Central memory CD8-positive, alpha-beta T cell (primary cell): Measurements from ENCODE around the gene CHST13.

Experiments
- ATAC-seq: fragments of 150-1000 bp; cut with Tn5 transposase; replicated peaks from 2 replicates; pipeline ENCODE4 v1.10.0; 2022; ENCODE audit warnings: mild to moderate bottlenecking, moderate FRiP score, moderate number of reproducible peaks; ENCODE audit not compliant: poor library complexity, severe bottlenecking; ENCODE audit errors: extremely low read depth
- DNase-seq, 2 donors: peaks; one replicate each; pipeline ENCODE4 v3.0.0; 2021; ENCODE audit warnings: low spot score in 2 of 2
- H3K27ac Mint-ChIP-seq: one replicate; pipeline ENCODE4 v1.8.0; 2022; ENCODE audit warnings: low read depth, mild to moderate bottlenecking, moderate library complexity, mixed read lengths
- H3K27me3 Mint-ChIP-seq: one replicate; pipeline ENCODE4 v1.8.0; 2022; ENCODE audit warnings: mixed read lengths
- H3K36me3 Mint-ChIP-seq: one replicate; pipeline ENCODE4 v1.8.0; 2022; ENCODE audit warnings: mild to moderate bottlenecking, moderate library complexity, mixed read lengths; ENCODE audit not compliant: insufficient read depth
- H3K4me1 Mint-ChIP-seq: one replicate; pipeline ENCODE4 v1.8.0; 2022; ENCODE audit warnings: mixed read lengths
- H3K4me3 Mint-ChIP-seq: one replicate; pipeline ENCODE4 v1.8.0; 2022; ENCODE audit warnings: mild to moderate bottlenecking, moderate library complexity, mixed read lengths
- H3K9me3 Mint-ChIP-seq: one replicate; pipeline ENCODE4 v1.8.0; 2022; ENCODE audit warnings: mixed read lengths

The CHST13 gene

DNA sequence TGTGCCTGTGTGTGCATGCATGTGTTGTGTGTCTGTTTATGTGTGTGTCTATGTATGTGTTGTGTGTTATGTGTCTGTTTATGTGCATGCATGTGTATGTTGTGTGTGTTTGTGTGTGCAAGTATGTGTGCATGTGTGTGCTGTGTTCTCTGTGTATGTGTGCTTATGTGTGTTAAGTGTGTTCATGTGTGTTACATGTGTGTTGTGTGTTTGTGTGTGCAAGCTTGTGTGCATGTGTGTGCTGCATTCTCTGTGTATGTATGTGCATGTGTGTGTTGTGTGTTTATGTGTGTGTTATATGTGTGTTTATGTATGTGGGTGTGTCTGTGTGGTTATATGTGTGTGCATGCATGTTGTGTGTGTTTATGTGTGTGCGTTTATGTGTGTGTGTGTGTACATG lies 21.3 kb upstream of the CHST13 start:
- Mint-ChIP-seq H3K4me1 (no peaks in the 10 kb centered on the region), H3K27me3 (peaks cover 9% of the 10 kb centered on the region), H3K9me3 (no peaks in the 10 kb centered on the region), H3K4me3 (no peak overlapping the region), H3K27ac (no peak overlapping the region), H3K36me3 (no peaks in the 10 kb centered on the region)
- no peak for DNase-seq
- ATAC-seq, result no peak

DNA sequence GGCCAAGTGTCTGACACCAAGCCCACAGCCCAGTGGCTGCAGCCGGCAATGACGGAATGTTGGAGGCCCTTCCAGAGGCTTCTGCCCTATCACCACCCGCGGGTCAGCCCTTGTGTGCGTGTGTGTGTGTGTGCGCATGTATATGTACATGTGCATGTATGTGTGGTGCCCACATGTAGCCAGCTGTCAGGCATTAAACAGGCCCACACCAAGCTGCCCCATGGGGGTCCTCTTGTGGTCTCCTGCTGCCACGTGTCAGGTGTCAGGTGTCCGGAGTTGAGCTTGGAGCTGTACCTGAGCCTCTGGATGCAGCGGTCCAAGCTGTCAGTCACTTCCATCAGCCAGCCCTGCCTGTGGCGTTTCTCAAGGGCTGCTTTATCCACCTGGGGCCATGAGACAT lies 20.3 kb upstream of the CHST13 start:
- Mint-ChIP-seq H3K27ac (no peak overlapping the region), H3K4me3 (no peak overlapping the region), H3K27me3 (peaks cover 9% of the 10 kb centered on the region), H3K4me1 (no peaks in the 10 kb centered on the region), H3K9me3 (no peaks in the 10 kb centered on the region), H3K36me3 (no peaks in the 10 kb centered on the region)
- no peak for DNase-seq
- ATAC-seq, result no peak

DNA sequence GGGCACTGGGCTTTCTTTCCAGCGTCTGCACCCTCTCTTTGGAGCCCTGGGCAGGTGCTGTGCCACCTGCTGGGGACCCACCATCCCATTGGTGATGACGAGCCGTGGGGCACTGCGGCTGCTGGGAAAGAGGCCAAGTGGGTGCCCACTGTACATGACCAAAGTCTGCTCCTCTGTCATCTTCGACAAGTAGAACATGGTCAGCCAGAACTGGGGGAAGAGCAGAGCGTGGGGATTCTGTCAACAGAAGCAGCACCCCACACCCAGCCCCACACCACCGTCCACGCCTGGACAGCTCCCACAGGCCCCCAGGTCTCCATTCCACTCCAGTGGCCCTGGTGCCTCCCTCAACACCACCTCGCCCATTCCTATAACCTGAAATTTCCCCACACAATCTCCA lies 16.1 kb upstream of the CHST13 start:
- ATAC-seq (no peak), DNase-seq (no peak)
- Mint-ChIP-seq H3K4me3 (no peak overlapping the region), H3K4me1 (no peaks in the 10 kb centered on the region), H3K9me3 (no peaks in the 10 kb centered on the region), H3K27me3 (peaks cover 9% of the 10 kb centered on the region), H3K36me3 (no peaks in the 10 kb centered on the region), H3K27ac (no peak overlapping the region)

DNA sequence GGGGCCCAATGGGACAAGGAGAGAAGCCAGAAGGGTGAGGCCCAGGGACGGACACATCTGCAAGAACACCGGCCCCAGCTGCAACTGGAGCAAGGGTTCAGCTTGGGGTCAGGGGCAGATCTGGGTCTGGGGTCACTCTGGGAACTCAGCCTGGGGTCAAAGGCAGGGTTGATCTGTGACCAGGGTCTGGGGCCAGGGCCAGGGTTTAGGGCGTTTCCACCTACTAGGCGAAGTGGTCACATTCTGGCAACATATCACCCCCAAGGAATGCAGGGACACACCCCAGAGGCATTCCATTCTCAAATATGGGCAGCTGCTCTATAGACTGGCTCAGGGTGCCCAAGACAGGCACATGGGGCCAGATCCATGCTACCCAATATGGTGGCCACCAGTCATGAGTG lies 15.4 kb upstream of the CHST13 start:
- Mint-ChIP-seq H3K4me3 (no peak overlapping the region), H3K36me3 (no peaks in the 10 kb centered on the region), H3K4me1 (no peaks in the 10 kb centered on the region), H3K9me3 (no peaks in the 10 kb centered on the region), H3K27me3 (peaks cover 9% of the 10 kb centered on the region), H3K27ac (no peak overlapping the region)
- no peak for DNase-seq
- no peak for ATAC-seq

DNA sequence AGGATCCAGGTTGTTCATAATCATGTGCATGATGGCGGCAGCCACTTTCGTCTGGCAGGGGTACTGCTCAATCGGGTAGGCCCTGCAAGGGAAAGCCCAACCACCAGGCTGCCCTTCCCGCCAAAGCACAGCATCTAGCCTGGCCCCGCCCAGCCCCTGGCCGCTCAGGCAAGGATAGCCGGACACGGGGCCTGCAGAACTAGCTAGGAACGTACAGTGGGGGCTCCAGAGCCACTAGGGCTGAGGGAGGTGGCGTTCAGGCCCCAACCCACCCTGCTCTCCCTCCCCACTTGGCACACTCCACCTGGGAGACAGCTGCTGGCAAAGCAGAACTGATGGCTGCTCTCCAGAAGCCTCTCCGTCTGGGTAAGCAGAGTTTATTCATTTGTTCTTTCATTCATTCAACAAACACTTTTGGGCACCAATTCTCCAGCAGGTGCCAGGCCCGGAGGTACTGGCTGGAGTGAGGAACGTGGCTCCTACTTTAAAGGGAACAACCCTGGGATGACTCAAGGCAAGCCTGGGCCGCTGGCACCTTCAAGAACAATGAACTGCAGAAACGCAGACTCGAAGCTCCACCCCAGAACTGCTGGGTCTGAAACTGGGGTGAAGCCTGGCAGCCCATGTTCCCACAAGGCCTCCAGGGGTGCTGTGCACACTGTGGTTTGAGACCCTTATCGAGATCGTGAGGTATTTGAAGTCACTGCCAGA lies 14.2 kb upstream of the CHST13 start:
- Mint-ChIP-seq H3K4me3 (no peak overlapping the region), H3K36me3 (no peaks in the 10 kb centered on the region), H3K27ac (no peak overlapping the region), H3K4me1 (no peaks in the 10 kb centered on the region), H3K9me3 (no peaks in the 10 kb centered on the region), H3K27me3 (peaks cover 7% of the 10 kb centered on the region)
- no peak for ATAC-seq
- no peak for DNase-seq

DNA sequence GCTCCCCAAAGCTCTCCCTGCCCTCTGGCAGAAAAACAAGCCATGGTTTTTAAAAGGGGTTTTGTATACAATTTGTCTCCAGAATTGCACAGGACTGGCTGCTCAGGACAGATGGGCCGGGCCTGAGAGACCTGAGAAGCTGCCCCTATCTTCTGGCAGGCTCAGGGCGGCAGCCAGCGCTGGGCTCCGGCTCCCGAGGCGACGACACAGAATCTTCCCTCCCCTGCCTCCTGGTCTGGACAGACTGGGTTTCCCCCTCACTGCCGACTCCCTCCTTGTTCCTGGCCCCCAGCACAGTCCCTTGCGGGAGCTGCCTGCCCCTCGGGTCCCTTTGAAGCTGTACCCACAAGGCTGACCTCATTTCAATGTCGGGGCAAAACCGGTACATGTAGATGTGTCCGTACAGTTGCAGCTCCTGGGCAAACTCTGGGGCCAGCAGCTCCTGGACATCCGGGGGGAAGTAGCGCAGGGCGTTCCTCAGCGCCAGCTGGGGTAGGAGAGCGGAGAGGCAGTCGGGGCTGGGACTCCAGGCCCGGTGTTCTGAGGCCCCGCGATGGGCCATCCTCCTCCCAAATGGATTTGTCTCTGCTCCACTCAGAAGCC lies 13.5 kb upstream of the CHST13 start:
- Mint-ChIP-seq H3K36me3 (no peaks in the 10 kb centered on the region), H3K4me3 (no peak overlapping the region), H3K27me3 (no peaks in the 10 kb centered on the region), H3K27ac (no peak overlapping the region), H3K9me3 (no peaks in the 10 kb centered on the region), H3K4me1 (no peaks in the 10 kb centered on the region)
- ATAC-seq (no peak), DNase-seq (no peak)

DNA sequence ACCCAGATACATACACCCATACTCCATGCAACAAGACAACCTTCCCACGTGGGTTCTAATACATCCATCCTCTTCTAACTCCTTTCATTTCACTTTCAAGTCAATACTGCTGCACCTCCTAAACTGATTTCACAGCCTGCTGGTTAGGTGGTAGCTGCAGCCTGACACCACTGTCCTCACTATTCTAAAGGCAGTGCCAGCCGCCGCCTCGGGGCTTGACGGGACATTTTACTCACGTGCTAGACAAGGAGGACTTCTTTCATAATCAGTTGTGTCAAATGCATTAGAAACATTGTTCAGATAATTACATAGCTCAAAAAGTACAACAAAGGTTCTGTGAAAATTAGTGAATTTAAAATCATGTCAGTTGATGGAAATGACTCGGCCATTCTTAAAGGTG lies 12.7 kb upstream of the CHST13 start:
- DNase-seq (no peak), ATAC-seq (no peak)
- H3K4me1 Mint-ChIP-seq, result no peaks in the 10 kb centered on the region
- H3K4me3 Mint-ChIP-seq, result no peak overlapping the region
- H3K9me3 Mint-ChIP-seq, result no peaks in the 10 kb centered on the region
- no peaks in the 10 kb centered on the region for H3K36me3 Mint-ChIP-seq
- no peak overlapping the region for H3K27ac Mint-ChIP-seq
- H3K27me3 Mint-ChIP-seq, result no peaks in the 10 kb centered on the region

DNA sequence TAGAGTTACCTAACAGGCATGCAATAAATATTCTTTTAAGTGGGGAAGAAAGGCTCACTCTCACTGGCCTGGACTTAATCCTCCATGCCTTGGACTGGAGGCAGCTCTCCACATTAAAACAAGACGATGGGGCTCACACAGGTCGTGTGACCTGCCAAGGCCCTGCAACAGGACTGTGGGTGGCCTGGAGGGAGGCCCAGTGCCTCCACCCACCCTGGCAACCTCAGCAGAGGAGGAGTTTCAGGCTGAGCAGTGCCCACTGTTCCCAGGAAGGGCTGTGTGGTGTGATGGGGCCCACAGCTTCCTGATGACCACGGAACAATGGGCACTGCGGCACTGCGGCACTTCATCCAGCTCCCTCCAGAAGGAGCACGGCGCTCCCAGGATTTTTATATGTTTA lies 11.9 kb upstream of the CHST13 start:
- Mint-ChIP-seq H3K9me3 (no peaks in the 10 kb centered on the region), H3K27me3 (no peaks in the 10 kb centered on the region), H3K27ac (no peak overlapping the region), H3K36me3 (peaks cover 2% of the 10 kb centered on the region), H3K4me1 (no peaks in the 10 kb centered on the region), H3K4me3 (no peak overlapping the region)
- DNase-seq, result no peak
- ATAC-seq, result no peak

DNA sequence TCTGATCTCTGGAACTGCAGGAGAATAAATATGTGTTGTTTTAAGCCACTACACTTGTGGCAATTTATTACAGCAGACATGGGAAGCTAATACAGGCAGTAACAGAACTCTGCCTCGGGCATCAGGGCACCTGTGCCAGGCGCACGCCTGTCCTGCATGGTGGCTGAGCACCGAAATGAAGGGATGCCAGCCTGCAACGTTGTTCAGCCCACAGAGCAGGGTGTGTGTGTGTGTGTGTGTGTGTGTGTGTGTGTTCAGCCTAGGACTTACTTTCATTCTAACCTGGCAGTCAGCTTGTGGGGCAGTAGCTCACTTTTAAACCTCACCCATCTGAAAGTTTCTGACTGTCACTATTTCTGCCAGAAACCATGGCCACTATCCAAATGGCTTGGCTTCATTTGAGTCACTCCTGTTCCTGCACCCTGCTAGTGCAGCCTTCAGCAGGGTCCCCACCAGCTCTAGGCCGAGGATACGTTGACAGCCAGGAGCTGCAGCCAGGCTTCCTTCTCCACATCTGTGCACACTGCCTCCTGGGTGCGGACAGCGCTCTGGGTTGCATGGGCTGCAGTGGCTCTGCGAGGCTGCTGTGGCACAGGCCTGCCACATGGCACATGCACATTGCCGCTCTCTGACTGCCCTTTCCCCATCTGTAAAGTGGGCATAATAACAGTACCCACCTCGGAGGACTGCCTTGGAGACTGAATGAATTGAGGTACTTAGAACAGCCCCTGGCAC lies 10.9 kb upstream of the CHST13 start:
- ATAC-seq, result no peak
- no peak for DNase-seq
- Mint-ChIP-seq H3K27ac (no peak overlapping the region), H3K4me3 (no peak overlapping the region), H3K36me3 (peaks cover 2% of the 10 kb centered on the region), H3K4me1 (no peaks in the 10 kb centered on the region), H3K27me3 (no peaks in the 10 kb centered on the region), H3K9me3 (no peaks in the 10 kb centered on the region)

DNA sequence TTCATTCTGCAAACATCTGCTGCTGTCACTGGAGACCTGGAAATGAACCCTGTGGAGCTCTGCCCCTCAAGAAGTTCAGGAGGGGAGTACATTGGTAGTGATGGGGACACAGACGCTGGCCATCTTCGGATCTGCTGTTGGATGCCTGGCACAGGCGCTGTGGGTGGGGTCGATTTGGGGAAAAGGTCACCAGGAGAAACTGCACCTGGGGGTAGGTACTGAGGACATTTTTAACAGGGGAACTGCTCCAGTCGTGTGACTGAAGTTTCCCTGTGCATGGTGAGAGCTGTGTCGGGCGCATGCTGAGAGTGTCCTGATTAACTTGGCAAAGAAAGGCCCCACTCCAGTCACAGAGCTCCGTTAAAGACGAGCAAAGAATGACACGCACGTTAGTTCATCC lies 9.8 kb upstream of the CHST13 start:
- Mint-ChIP-seq H3K27ac (no peak overlapping the region), H3K4me1 (no peaks in the 10 kb centered on the region), H3K27me3 (no peaks in the 10 kb centered on the region), H3K36me3 (peaks cover 2% of the 10 kb centered on the region), H3K9me3 (no peaks in the 10 kb centered on the region), H3K4me3 (no peak overlapping the region)
- ATAC-seq (no peak), DNase-seq (no peak)

DNA sequence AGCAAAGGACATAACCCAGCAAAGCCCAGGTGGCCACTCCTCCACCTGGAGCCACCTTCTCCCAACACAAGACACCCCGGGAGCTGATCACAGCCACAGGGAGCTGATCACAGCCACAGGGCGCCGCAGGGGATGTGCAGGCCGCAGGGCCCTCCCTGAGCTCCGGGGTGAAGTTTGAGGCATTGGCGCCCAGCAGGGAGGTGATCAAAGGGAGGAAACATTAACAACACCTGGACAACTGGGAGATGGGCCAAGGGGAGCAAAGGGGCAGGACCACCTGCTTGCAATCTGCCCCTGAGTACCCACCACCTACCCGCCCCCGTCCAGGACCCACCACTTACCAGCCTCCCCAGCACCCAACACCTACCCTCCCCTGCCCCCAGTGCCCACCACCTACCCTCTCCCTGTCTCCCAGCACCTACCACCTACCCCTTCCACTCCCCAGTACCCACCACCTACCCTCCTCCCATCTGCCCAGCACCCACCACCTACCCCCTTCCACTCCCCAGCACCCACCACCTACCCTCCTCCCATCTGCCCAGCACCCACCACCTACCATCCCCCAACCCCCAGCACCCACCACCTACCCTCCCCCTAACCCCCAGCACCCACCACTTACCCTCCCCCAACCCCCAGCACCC lies 8.8 kb upstream of the CHST13 start:
- ATAC-seq, result no peak
- Mint-ChIP-seq H3K36me3 (peaks cover 2% of the 10 kb centered on the region), H3K4me1 (no peaks in the 10 kb centered on the region), H3K27me3 (no peaks in the 10 kb centered on the region), H3K4me3 (no peak overlapping the region), H3K27ac (no peak overlapping the region), H3K9me3 (no peaks in the 10 kb centered on the region)
- DNase-seq, result no peak

DNA sequence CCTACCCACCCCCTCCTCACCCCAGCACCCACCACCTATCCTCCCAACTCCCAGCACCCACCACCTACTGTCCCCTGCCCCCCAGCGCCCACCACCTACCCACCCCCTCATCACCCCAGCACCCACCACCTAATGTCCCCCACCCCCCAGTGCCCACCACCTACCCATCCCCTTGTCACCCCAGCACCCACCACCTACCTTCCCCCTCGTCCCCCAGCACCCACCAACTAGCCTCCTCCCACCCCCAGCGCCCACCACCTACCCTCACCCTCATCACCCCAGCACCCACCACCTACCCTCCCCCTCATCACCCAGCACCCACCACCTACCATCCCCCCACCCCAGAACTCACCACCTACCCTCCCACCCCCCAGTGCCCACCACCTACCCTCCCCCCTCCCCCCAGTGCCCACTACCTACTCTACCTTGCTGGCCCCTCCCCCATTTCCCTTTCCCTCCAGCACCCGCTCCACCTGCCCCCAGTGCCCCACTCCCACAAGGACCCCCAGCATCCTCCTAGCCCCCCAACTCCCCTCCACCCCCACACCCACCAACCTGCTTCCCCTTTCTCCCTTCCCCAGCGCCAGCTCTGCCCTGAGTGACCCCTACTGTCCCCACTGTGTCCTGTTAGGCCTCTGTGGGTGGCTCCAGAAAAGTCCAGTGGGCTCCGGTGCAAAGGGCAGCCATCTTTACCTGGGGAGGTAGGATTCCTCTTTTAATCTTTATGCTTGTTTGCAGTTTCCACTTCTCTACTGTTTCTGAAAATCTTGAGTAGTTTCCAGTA lies 7.6 kb upstream of the CHST13 start:
- ATAC-seq (no peak), DNase-seq (no peak)
- no peaks in the 10 kb centered on the region for H3K4me1 Mint-ChIP-seq
- no peaks in the 10 kb centered on the region for H3K9me3 Mint-ChIP-seq
- H3K36me3 Mint-ChIP-seq, result peaks cover 2% of the 10 kb centered on the region
- H3K27ac Mint-ChIP-seq, result no peak overlapping the region
- no peak overlapping the region for H3K4me3 Mint-ChIP-seq
- no peaks in the 10 kb centered on the region for H3K27me3 Mint-ChIP-seq
